ENCODE data around the gene RIPOR3.
A peak's percentile ranks its signal among the peaks of the same experiment; 100 is the strongest.

RIPOR3 gene, protein sequence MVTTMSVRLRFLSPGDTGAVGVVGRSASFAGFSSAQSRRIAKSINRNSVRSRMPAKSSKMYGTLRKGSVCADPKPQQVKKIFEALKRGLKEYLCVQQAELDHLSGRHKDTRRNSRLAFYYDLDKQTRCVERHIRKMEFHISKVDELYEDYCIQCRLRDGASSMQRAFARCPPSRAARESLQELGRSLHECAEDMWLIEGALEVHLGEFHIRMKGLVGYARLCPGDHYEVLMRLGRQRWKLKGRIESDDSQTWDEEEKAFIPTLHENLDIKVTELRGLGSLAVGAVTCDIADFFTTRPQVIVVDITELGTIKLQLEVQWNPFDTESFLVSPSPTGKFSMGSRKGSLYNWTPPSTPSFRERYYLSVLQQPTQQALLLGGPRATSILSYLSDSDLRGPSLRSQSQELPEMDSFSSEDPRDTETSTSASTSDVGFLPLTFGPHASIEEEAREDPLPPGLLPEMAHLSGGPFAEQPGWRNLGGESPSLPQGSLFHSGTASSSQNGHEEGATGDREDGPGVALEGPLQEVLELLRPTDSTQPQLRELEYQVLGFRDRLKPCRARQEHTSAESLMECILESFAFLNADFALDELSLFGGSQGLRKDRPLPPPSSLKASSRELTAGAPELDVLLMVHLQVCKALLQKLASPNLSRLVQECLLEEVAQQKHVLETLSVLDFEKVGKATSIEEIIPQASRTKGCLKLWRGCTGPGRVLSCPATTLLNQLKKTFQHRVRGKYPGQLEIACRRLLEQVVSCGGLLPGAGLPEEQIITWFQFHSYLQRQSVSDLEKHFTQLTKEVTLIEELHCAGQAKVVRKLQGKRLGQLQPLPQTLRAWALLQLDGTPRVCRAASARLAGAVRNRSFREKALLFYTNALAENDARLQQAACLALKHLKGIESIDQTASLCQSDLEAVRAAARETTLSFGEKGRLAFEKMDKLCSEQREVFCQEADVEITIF

DNA sequence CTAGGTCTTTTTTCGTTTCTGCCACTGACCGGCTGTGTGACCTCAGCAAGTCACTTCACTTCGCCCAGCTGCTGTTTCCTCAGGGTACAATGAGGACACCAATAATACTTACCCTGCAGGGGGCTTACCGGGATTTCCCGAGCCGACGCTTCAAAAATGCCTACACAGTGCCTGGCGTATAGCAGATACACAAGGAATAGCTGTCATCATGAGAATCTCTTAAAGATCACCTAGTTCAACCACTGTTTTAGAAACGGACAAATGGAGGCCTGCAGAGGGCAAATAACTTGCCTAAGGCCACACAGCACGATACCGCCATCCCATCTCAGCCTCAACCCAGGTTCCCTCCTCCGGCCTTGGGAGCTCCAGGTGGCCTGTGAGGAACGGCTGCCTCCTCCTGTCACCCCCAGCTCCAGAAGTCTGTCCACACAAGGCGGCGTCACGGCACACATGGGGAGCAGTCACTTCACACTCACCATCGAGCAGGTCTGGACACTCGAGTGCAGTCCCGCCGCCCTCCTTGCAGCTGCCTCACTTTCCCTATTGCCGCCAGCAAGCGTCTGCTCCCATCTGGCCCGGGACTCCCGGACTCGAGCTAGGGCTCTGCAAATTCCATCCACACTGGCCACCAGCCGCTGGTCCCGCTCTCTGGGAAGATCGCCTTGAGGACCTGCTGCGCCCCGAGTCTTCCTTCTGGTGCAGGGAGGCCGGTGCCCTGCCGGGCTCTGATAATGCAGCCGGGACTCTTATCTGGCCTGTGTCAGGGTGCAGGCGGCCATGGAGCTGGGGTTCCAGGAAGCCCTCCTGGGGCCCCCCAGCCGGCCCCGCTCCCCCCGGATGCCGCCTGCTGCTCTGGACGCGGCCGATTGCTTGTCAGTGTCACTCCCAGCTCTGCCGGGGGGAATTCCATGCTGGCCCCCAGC, at the start of gene RIPOR3:
Gene RIPOR3, minus strand, starts transcription at position 893 of the 923 bp plus-strand sequence. Its CDS starts 414 bp downstream, at position 479.
- no peak for DNase-seq (ENCODE audit: low spot score)

DNA sequence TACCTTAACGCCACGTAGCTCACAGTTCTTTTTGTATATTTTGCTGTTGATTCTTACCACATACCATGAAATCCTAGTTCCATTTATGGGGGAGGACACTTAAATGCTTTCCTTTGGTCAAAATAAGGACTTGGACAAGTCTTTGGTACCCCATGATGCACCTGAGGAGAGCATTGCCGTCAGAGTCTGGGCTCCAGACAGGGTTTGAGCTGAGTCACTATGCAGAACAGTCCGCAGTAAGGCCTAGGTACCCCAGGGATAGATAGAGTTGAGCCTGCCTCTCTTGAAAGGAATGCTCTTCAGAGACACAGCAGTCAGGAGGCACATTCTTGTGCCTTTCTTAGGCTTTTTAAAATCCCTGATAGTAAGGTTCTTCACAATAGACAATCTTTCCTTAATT, 46.0 kb upstream of the RIPOR3 start:
- DNase-seq (ENCODE audit: low spot score), result no peak

DNA sequence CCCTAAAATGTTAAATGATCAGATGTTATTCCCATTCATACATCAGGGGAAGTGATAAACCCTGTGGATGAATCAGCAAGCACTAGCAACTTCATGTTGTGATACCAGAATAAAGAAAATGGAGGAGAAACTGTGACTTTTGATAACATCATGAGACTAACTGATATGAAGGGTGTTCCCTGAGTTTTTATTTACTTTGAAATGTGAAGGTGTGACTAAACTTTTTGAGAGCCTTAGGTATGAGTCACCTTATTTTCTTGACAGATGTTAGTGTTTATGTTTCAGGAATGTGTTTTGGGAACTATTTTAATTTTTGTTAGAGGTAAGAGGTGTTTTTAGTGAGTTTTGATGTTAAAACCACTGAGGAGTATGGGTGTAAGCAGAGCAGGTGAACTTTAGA, 44.5 kb upstream of the RIPOR3 start:
- DNase-seq (ENCODE audit: low spot score), result no peak

DNA sequence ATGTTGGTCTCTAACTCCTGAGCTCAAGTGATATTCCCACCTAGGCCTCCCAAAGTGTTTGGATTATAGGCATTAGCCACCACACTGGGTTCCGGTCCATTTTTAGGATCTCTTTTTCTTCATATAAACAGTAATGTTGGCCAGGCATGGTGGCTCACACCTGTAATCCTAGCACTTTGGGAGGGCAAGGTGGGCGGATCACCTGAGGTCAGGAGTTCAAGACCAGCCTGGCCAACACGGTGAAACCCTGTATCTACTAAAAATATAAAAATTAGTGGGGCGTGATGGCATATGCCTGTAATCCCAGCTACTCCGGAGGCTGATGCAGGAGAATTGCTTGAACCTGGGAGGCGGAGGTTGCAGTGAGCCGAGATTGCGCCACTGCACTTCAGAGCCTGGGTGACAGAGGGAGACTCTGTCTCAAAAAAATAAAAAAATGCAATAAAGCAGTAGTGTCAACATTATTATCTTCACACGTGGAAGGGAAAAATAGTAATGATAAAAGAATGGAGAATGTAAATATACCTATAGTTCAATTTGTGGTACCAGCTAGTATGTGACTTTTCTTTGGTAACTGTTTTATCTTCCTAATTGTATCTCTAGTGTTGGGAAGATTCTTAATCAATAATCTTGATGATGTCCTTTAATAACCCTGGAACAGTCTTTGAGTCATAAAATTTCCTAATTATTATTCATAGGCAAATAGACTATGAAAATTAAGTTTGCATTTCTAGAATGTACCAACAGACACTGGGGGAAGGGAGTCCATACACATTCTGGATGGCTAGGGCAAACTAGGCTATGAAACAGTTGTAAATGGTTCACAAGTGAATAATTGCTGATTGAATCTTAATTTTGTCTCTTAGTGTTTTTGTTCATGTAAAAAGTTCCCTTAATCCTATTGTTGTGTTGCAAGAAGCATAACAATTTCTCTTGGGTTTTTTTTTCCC, 43.7 kb upstream of the RIPOR3 start:
- DNase-seq (ENCODE audit: low spot score), result no peak

DNA sequence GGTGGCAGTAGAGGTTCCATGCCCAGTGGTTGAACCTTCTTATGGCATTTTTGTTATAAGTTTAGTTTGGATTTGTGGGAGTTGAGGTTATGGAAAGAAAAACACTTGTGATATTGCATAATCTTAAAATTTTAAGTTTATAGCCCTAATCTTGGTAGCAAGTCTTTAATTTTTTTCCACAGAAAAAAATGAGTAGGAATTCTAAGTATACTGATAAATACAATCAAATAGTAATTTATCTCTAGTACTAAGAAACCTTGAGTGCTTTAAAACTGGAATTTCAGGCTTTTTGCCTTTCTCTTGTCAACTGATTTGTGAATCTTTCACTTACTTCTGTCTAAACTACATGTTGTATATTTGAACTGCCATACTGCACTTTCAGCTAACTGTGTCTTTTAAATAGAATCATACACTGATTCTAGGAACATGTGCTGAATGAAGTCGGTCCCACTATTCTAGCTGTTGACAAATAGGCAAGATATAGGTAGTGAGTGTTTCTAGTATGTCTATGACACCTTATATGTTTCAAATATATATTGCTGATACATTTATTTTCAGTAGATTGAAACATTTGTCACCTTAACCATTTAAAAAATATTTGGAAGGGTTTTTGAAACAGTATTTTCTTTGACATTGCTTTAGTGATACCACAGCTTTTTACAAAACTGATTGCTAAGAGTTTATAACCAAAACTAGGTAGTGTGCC, 42.5 kb upstream of the RIPOR3 start:
- DNase-seq (ENCODE audit: low spot score), result no peak

DNA sequence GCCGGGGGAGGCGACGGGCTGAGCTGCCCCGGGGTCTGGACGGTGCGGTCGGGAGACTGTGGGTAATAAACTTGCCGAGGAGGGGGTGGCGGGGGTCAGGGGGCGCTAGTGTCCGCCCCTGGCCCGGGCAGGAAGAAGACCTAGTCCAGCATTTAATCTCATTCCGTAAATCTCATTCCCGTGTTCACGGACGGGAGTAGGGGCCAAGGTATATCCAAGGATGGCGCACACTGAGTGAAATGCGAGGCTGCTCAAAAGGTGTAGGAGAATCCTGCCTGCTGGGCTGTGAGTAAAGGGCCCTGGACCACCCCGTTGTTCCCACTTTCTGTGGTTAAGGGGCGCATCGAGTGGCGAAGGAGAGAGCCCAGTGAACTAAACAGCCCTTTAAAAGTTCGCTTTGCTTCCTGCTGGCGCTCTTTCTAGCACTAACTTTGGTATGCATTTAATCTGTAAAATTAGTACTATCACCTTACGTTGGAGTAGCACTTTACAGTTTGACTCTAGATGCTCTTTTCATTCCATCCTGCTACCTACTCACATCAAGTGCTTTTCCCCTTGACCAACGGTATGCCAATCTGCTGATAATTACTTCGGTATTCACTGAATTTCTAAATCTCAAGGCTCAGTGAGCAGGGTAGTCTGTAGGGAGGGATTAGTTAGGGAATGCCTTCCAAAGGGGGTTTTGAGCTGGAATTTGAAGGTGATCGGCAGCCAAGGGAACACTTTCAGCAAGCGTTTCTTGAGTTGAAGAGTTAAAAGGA, 40.8 kb upstream of the RIPOR3 start:
- no peak for DNase-seq (ENCODE audit: low spot score)

DNA sequence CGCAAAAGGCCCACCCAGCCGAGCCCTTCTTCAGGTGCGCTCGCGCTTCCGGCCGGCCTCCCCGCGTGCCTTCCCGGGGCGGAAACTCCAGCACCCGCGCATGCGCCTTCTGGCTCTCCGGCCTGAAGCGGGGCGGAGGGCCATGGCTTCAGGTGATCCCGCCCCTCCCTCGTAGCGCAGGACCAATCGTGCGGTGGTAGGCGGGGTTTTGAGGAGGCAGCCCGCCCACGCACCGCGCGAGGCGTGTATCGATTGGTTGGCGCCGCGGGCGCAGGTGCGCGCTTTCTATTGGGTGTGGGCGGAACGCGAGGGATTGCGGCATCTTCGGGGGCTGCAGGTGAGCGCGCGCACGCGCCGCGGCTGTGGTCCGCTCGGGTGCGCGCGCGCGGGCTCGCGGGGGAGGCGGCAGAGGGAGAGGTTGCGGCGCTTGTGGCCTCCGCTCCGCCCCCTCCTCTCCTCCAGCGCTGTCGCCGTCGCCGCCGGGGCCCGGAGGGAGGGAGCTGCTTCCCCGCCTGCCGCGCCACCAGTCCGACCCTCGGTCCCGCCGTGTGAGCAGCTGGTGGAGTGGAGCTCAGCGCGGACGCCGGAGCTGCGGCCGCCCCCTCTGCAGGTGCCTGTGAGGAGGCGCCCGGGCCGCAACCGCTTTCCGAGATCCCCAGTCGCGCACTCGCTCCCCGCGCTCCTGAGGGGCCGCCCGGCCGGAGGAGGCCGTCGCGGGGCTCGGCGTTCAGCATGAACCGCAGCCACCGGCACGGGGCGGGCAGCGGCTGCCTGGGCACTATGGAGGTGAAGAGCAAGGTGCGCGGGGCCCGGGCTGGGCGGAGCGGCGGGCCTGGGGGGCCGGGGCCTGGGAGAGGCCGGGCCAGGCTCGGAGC, 40.0 kb upstream of the RIPOR3 start, which contains the start of gene PARD6B:
Gene PARD6B, plus strand, starts transcription at position 526 of the 875 bp plus-strand sequence. Its CDS starts 207 bp downstream, at position 733.
- peak; percentile 99 for DNase-seq (ENCODE audit: low spot score)

DNA sequence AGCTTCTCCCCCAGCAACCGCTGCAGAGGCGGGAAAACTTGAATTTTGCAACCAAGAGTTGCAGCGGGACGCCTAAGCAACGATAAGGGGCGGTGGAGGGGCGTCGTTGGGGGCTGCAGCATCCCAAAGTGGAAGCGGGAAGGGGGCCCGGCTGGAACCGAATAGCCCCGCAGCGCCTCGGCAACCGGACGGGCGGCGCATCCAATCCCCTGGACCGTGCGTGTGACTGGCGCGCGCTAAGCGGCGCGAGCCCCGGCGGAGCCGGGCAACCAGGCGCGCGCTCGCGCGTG, 39.4 kb upstream of the RIPOR3 start:
- DNase-seq (ENCODE audit: low spot score), result no peak

DNA sequence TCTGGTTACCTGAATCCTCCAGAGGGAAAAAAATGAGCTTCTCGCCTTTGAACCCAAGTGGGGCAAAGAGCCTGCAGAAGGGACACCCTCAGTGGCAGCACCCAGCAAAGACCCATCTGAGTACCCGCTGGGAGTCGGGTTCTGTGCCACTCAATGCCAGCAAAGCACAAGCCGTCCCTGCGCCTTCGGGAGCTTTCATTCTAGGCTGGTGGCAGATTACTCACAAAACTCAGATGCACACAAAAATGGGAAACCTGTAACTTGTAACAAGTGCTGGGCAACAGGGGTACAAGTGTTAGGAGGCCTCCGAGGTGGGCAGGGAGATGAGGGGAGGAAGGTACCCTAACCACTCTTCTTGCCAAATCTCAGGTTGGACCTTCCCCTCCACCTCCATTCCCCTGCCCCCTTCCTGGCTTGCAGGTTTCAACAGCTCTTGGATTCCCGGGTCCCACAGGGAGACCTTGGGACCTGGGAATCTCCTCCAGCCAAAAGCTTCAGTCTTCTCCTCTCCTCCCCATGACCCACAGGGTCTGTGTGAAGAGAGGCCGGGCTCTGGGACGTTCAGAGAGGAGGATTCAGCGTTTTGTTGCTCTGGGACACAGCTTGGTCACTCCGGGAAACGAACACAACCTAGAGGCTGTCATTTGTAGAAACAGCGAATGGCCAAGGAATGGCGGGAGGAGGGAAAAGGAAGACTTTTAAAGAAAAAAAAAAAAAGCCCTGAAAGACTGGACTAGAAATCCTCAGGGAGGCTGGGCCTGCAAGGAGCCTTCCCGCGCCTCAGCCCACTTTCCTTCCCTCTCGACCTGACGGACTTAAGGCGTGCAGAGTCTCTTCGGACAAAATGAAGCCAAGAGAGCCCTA, 38.8 kb upstream of the RIPOR3 start:
- no peak for DNase-seq (ENCODE audit: low spot score)

DNA sequence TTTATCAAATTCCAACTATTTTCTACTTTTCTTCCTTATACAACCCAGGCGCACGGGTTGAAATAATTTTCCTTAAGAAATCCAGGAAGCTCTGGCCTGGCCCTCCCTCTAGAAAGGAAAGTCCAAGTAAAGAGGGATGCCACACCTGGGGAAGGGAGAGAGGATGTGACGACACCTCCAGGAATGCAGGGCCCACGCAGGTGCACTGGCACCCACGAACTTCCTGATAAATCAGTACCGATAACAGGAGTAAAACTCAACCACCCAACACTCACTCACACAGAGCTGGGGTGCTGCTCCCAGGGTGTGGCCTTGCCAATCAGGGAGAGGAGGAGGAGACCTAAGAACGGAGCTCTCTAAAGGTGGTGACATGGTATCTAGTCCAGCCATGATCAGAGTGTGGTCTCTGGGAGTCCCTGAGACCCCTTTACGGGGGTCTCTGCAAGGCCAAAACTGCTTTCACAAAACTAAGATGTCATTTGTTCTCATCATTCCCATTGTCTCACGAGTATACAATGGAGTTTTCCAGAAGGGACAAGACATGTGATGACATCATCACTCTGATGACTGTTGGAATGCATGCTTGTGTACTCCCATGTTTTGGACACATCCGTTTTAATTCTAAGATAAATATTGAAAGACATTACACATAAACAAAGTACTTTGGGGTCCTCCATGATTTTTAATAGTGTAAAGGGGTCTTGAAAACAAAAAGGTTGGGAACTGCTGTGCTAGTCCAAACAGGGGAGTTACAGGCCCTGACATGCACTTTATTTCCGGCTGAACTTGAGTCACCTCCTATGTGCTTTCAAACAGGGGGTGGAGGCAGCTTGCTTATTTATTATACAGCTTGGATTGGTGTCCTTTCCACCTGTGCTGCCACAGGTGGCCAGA, 37.9 kb upstream of the RIPOR3 start:
- DNase-seq (ENCODE audit: low spot score), result no peak

DNA sequence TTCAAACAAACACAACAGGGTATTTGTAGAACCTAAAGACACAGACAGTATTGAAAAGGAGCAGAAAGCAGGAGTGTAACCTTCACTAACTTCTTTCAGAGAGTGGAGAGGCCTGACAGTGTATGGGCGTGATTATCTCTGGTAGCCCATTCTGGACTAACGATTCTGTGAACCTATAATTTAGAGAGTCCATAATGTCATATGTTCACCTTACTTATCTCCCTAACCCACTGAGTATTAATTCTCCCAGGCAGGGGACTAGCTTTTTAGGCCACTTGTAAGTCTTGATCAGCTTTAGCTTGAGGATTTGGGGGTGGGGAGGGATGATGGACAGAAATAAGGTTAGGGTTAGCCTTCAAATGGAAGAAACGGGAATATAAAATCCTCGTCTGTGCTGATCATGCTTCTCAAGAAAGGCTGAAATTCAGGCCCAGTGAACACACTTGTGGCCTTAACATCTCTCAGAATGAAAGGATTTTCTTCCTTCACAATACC, 37.2 kb upstream of the RIPOR3 start:
- DNase-seq (ENCODE audit: low spot score), result no peak

DNA sequence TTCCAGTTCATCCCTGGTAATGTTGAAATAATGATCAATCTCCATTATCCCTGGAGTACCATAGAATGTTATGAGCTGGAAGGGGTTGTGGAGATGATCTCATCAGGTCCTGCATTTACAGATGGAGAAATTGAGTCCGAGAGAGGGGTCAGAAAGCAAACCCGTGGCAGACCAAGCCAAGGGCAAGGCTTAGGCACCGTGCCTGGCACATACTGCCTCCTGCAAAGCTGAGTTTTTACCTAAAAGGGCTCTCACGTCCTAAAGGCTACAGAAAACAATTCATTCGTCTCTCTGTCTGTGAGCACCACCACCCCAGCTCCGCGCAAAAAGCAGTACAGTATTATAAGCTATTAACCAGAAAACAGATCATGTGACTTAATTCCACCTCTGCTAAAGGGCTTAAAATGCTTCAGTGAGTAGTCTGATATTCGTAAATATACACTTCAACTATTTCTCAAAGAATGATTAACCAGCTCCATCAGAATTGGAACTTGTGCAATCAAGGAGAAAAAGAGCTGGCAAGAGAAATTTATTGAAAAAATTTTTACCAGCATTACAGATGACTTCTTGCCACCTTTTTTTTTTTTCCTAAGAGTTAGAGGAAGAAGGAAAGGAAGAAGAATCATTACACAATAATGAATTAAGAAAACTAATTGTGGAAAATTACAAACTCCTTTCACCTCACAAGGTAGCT, 36.6 kb upstream of the RIPOR3 start:
- no peak for DNase-seq (ENCODE audit: low spot score)

DNA sequence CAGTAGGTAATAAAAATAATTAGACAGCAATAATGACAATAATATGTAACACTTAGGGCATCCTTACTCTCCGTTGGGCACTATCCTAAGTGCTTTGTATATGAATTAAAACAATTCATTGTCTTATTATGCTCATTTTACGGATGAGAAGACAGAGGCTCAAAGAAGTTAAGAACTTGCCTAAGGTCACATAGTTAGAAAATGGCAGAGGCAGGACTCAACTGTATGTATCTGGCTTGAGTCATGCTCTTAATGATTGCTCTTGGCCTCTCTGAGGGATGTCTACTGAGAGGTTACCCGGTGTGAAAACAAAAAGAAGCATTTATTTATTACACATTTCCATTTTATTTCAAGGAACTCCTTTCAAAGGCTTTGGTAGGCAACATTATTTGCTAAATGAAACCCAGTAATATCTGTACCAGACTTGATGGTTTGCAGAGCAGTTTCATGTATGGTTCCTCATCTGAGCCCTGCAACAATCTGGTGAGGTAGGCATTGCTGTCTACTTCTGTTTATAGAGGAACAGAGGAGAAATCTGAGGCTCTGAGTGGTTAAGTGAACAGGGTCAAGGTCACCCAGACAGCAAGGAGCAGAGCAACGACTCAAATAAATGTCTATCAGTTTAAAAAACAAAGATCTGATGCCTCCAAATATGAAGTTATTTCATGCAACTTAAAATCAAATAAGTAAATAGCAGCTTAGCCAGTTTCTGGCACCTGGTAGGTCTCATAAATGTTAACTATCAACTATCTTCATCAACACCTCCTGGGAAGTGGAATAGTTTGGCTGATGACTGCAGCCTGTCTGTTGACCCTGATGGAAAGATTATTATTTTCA, 35.8 kb upstream of the RIPOR3 start:
- DNase-seq (ENCODE audit: low spot score), result no peak

DNA sequence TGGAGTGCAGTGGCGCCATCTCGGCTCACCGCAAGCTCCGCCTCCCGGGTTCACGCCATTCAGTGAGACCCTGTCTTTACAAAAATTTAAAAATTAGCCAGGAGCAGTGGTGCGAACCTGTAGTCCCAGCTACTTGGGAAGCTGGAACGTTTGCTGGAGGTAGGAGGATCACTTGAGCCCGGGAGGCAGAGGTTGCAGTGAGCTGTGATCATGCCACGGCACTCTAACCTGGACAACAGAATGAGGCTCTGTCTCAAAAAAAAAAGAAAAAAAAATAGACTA, 34.3 kb upstream of the RIPOR3 start:
- no peak for DNase-seq (ENCODE audit: low spot score)
